ENCODE measurements around the gene USP6. TPM values are rescaled to one million over a fixed set of nuclear protein-coding genes. Genes with fewer than 3 reads are reported as not detected.
"Not testable (repeated sequence)": the region's sequence is repeated elsewhere in the genome, so short reads cannot be mapped to it uniquely, and the experiment has no call there.

USP6 gene
- polyA plus RNA-seq, 3 donors: 2.9 to 10.4 (median 7.7) TPM

DNA sequence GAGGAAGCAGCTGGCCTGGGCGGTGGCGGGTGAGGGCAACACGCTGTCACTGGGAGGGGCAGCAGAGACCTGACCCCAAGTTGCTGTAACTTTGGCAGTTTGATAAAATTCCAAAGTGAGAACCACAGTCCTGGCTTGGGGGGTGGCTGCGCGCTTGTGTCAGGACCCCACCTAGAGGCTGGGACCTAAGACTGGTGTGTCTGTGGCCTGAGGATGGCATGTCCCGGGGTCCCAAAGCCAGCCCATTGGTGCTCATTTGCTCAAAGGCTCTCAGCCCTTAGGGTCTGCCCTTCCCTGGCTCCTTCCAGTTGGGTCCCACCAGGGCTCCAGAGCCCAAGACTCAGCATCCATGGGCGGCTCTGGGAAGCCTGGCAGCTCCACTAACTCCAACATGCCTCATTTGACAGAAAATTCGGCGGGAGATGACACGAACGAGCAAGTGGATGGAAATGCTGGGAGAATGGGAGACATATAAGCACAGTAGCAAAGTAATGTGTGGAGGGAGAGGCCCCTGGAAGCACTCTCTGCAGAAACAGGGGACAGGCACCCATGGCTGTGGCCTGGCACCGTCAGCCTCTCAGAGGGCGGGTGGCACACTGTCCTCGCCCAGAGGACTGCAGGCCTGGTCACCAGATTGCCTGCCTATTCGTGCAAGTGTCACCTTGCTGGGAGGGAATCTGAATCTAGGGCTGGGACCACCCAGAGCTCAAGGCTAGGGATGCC is 16.8 kb downstream of the USP6 start:
- DNase-seq (ENCODE audit: extremely low read depth in 1 of 11, low read depth in 9 of 11, low spot score in 4 of 11): not testable (repeated sequence)

DNA sequence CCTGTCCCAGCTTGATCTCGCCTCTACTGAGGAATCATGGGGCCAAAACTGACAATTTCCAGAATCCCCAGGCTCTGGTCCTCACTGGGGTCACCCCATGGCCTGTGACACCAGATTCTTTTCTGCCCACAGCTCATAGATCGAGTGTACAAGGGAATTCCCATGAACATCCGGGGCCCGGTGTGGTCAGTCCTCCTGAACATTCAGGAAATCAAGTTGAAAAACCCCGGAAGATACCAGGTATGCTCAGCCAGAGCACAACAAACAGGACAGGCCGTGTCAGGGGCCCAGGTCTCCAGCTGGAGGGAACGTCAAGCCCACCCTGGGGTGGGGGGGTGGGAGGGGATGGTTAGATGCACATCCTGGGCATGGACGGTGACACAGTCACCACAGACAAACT is 17.5 kb downstream of the USP6 start:
- no peak for DNase-seq (ENCODE audit: extremely low read depth in 1 of 11, low read depth in 9 of 11, low spot score in 4 of 11)

GRCh38 chr17:5133961-5134360 is 18.1 kb downstream of the USP6 start:
- DNase-seq (ENCODE audit: extremely low read depth in 1 of 11, low read depth in 9 of 11, low spot score in 4 of 11): not testable (repeated sequence)

GRCh38 chr17:5134571-5134970 is 18.7 kb downstream of the USP6 start:
- not testable (repeated sequence) for DNase-seq (ENCODE audit: extremely low read depth in 1 of 11, low read depth in 9 of 11, low spot score in 4 of 11)

- not testable (repeated sequence) for DNase-seq (ENCODE audit: extremely low read depth in 1 of 11, low read depth in 9 of 11, low spot score in 4 of 11)
Observed at GRCh38 chr17:5135131-5135712, 19.4 kb downstream of the USP6 start.

DNA sequence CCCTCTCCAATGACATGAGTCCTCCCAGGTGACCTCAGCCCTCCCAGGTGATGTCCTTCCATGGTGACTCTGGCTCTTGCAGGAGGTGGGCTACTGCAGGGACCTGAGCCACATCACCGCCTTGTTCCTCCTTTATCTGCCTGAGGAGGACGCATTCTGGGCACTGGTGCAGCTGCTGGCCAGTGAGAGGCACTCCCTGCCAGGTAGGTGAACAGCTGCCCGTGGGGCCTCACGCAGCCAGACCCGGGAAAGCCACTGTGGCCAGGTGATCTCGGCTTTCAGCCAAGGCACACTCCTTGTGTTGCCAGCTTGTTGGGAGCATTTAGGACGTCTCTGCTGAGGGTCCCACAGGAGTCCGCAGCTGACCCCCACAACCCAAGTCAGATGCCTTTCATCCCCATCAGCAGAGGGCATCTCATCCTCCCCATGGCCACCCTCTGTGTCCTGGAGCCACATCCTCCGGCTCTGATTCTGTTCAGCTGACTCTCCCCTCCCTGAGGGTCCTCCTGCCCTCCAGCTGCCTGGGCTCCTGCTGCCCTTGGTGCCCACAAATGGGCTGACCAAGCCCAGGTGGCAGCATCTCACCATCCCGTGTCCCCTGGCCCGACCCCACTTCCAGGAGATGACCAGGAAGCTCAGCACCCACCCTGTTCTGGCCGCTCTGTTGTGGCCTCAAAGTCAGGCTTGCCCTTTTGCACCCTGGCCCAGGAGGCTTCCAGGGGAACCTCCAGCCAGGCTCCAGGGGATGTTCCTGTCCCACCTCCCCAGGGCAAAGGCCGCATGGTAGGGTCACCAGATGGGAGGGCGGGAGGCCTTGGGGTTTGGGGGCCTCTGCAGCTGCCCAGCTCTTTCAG is 20.1 kb downstream of the USP6 start:
- no peak for DNase-seq (ENCODE audit: extremely low read depth in 1 of 11, low read depth in 9 of 11, low spot score in 4 of 11)

DNA sequence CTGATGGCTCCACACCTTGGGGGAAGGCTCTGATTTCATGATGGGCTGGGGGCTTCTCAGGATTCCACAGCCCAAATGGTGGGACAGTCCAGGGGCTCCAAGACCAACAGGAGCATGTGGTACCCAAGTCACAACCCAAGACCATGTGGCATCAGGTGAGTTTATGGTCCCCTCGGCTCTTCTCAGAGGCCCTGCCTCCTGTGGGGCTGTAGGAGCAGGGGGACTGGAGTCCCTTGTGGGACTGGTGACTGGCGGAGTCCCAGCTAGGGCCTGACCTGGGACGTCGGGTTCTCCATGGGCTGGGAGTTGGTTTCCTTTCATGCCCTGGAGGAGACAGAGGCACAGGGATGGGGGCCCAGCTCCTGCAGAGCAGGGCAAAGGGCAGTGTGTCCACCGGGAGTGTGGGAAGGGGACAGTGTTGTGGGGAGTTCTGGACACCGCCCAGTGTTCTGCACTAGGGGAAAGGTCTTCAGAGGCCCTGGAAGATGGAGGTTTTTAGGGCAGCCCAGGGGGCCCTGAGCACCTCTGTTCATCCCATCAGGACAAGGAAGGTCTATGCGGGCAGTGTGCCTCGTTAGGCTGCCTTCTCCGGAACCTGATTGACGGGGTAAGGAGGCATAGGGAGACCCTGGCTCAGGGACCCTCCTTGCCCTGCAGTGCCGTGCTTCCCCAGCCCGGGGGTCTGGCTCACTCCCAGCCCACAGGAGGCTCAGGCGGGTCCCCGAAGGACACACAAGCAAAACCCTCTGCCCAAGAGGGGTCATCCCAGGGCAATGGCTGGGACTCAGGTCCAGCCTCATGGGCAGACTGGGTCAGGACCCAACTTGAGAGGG is 21.0 kb downstream of the USP6 start:
- DNase-seq (ENCODE audit: extremely low read depth in 1 of 11, low read depth in 9 of 11, low spot score in 4 of 11): not testable (repeated sequence)

DNA sequence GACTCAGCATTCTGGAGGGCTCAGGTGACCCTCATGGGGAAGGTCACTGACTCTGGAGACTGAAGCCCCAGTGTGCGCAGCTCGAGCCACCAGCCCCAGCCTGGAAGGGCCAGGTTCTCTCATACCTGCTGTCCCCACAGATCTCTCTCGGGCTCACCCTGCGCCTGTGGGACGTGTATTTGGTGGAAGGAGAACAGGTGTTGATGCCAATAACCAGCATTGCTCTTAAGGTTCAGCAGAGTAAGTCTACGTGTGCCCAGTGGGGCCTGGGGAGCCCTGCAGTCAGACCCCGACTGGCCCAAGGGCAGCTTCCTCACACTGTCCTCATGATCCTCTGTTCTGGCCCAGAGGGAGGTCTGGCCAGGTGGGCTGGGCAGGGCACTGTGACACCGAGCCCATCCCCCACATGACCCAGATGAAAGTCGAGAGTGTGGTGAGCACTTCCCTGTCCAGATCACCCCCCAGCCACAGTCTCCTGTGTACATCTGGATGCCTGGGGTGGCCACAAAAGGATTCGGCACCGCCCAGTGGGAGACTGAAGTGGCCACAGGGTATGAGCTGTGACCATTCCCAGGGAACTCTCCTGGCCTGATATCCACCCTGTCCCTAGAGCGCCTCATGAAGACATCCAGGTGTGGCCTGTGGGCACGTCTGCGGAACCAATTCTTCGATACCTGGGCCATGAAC is 21.8 kb downstream of the USP6 start:
- DNase-seq (ENCODE audit: extremely low read depth in 1 of 11, low read depth in 9 of 11, low spot score in 4 of 11): not testable (repeated sequence)

GRCh38 chr17:5138198-5138544 is 22.3 kb downstream of the USP6 start:
- not testable (repeated sequence) for DNase-seq (ENCODE audit: extremely low read depth in 1 of 11, low read depth in 9 of 11, low spot score in 4 of 11)

GRCh38 chr17:5138616-5139457 is 23.0 kb downstream of the USP6 start:
- no peak for DNase-seq (ENCODE audit: extremely low read depth in 1 of 11, low read depth in 9 of 11, low spot score in 4 of 11)

GRCh38 chr17:5139458-5139732 is 23.6 kb downstream of the USP6 start:
- no peak for DNase-seq (ENCODE audit: extremely low read depth in 1 of 11, low read depth in 9 of 11, low spot score in 4 of 11)

GRCh38 chr17:5142877-5143276 is 27.0 kb downstream of the USP6 start:
- DNase-seq (ENCODE audit: extremely low read depth in 1 of 11, low read depth in 9 of 11, low spot score in 4 of 11): not testable (repeated sequence)

DNA sequence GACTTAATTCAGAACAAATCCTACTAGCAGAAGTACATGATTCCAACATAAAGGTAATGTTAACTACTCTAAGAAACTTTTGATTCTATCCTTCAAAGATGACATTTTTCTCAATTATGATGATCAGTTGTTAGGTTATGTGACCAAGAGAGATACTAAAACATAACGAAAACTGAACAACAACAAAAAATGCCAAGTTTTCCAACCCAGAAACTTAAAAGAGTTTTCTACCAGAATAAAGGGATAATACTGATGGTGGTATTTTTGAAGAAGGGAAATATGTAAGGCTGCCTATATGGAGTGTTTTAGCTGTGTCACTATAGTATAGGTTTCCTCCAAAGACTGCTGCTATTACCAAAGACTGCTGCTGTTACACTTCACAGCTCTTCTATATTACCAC is 30.3 kb downstream of the USP6 start:
- not testable (repeated sequence) for DNase-seq (ENCODE audit: extremely low read depth in 1 of 11, low read depth in 9 of 11, low spot score in 4 of 11)

- DNase-seq (ENCODE audit: extremely low read depth in 1 of 11, low read depth in 9 of 11, low spot score in 4 of 11): not testable (repeated sequence)
Observed at GRCh38 chr17:5160702-5161101, 44.9 kb downstream of the USP6 start.

DNA sequence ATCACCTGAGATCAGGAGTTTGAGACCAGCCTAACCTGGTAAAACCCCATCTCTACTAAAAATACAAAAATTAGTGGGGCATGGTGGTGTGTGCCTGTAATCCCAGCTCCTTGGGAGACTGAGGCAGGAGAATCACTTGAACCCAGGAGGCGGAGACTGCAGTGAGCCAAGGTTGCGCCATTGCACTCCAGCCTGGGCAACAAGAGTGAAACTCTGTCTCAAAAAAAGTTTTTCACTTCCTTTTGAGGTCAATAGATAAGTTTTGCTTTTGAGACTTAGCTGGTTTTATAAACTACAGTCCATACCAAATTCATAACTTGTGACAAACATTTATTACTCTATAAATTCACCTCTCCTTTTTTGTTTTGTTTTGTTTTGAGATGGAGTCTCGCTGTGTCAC is 46.0 kb downstream of the USP6 start:
- not testable (repeated sequence) for DNase-seq (ENCODE audit: extremely low read depth in 1 of 11, low read depth in 9 of 11, low spot score in 4 of 11)

GRCh38 chr17:5164436-5164835 is 48.6 kb downstream of the USP6 start:
- DNase-seq (ENCODE audit: extremely low read depth in 1 of 11, low read depth in 9 of 11, low spot score in 4 of 11): no peak

DNA sequence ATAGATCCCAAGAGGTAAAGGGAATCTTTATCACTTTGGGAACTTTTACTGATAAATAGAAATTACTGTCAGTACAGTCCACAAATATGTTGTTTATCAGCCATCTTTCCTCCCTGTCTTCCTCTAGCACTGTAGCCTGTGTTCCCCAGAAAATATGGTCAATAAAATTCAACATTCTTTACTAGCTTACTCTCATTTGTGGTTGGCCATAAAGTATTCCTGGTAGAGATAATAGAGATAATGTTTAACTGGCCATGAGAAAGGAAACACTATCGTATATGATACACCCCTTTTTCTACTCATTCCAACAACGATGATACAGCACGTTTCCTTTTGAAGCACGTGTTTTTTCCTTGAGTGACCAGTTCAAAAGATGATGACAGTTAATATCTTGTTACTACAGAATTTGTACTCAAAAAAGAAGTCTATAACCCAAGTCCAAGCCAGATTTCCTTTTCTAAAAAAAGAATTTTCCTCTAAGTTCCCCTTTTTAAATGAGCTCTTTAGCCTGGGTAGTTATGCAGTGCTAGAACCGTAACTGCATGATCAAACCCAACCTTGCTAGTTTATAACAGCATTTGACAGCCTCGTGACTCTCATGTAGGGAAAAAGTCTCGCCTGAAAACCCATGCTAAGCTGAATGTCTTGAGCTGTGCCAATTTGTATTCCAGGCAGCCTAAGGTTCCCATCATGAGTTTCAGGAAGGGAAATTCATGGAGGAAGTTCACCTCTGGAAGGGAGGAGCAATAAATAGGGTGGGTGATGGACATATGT is 50.1 kb downstream of the USP6 start:
- DNase-seq (ENCODE audit: extremely low read depth in 1 of 11, low read depth in 9 of 11, low spot score in 4 of 11): not testable (repeated sequence)

Measured in renal cortex interstitium (tissue), 11 donors.